ENCODE data around the gene HECTD1.
"Not testable (repeated sequence)": the region's sequence is repeated elsewhere in the genome, so short reads cannot be mapped to it uniquely, and the experiment has no call there.

Gene HECTD1

DNA sequence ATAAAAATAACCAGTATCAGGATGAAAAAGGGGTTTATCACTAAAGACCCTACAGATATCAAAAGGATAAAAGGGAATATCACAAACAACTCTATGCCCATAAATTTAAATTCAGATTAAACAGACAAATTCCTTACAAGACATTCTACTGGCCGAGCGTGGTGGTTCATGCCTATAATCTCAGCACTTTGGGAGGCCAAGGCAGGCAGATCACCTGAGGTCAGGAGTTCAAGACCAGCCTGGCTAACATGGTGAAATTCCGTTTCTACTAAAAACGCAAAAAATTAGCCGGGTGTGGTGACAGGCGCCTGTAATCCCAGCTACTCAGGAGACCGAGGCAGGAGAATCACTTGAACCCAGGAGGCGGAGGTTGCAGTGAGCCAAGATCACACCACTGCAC is 15.0 kb downstream of the HECTD1 start:
- DNase-seq = not testable (repeated sequence)

- no peak for DNase-seq
These were observed 16.8 kb downstream of the HECTD1 start for GRCh38 chr14:31190717-31191263.

DNA sequence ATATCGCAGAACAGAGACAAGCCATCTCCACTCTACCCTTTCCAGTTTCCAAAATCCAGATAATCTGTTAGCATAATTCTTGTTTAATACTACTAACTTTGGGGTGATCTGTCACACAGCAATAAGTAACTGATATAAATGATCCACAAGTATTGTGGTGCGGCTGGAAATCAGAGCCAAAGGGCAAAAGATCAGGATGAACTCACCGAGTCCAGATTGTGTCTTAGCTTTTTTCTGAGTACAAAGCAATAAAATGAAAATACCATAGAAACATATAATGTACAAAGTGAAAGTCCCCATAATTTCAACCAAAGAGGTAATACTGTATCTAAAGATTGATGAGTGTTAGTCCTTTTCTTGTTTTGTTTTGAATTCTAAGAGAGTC is 17.4 kb downstream of the HECTD1 start:
- no peak for DNase-seq

GRCh38 chr14:31189346-31190218 is 18.0 kb downstream of the HECTD1 start:
- DNase-seq = no peak

- DNase-seq = no peak
These were observed 18.8 kb downstream of the HECTD1 start for GRCh38 chr14:31188744-31189143.

- DNase-seq = not testable (repeated sequence)
These were observed 25.6 kb downstream of the HECTD1 start for GRCh38 chr14:31182016-31182415.

DNA sequence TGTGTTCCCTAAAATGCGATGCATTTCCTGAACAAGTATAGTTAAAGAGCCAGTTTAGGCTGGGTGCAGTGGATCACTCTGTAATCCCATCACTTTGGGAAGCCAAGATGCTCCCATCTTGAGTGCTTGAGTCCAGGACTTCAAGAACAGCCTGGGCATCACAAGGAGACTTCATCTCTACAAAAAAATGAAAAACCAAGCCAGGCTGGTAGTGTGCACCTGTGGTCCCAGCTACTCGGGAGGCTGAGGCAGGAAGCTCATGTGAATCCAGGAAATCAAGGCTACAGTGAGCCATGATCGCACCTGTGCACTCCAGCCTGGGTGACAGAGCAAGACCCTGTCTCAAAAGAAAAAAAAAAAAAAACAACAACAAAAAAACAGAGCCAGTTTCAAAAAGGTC is 26.3 kb downstream of the HECTD1 start:
- DNase-seq = no peak

- no peak for DNase-seq
These were observed 27.1 kb downstream of the HECTD1 start for GRCh38 chr14:31180299-31181051.

DNA sequence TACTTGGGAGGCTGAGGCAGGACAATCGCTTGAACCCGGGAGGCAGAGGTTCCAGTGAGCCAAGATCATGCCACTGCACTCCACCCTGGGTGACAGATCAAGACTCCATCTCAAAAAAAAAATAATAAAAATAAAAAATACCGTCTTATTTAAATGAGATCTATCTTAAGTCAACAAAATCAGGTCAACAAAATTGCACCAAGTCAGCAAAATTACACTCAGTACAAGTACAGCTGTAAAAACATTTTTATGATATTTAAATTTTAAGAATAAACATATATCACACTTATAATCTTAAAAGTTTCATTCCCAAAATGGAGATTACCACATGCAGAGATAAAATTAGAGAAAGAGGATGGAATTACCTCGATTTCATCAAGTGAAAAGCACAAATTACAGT is 33.2 kb downstream of the HECTD1 start:
- no peak for DNase-seq

- no peak for DNase-seq
These were observed 34.3 kb downstream of the HECTD1 start for GRCh38 chr14:31173120-31173837.

DNA sequence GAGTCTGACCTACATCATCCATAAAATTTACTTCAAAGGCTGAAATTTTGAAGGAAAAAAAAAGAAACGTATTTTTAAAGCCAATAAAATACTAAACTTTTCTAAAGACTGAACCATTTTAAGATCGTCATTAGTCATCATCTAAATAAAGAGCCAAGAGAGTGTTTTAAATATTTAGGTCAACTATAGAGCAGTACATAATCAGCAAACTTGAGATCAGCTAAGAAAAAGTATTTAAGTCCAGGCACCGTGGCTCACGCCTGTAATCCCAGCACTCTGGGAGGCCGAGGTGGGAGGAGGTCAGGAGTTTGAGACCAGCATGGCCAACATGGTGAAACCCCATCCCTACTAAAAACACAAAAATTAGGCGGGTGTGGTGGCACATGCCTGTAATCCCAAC is 35.5 kb downstream of the HECTD1 start:
- DNase-seq = no peak

GRCh38 chr14:31170411-31170810 is 37.2 kb downstream of the HECTD1 start:
- no peak for DNase-seq

GRCh38 chr14:31169877-31170276 is 37.7 kb downstream of the HECTD1 start:
- DNase-seq = no peak

DNA sequence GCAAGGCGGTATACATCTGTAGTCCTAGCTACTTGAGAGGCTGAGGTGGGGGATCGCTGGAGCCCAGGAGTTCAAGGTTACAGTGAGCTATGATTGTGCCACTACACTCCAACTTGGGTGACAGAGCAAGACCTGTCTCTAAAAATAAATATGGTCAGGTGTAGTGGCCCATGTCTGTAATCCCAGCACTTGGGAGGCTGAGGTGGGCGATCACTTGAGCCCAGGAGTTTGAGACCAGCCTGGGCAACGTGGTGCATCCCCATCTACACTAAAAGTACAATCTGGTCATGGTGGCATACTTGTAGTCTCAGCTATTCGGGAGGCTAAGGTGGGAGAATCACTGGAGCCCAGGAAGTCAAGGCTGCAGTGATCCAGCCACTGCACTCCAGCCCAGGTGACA is 40.6 kb downstream of the HECTD1 start:
- DNase-seq = no peak

- no peak for DNase-seq
These were observed 41.4 kb downstream of the HECTD1 start for GRCh38 chr14:31166271-31166561.

- no peak for DNase-seq
These were observed 43.5 kb downstream of the HECTD1 start for GRCh38 chr14:31164115-31164514.

GRCh38 chr14:31162910-31163649 is 44.5 kb downstream of the HECTD1 start:
- no peak for DNase-seq

- DNase-seq = no peak
These were observed 46.3 kb downstream of the HECTD1 start for GRCh38 chr14:31161274-31161673.

DNA sequence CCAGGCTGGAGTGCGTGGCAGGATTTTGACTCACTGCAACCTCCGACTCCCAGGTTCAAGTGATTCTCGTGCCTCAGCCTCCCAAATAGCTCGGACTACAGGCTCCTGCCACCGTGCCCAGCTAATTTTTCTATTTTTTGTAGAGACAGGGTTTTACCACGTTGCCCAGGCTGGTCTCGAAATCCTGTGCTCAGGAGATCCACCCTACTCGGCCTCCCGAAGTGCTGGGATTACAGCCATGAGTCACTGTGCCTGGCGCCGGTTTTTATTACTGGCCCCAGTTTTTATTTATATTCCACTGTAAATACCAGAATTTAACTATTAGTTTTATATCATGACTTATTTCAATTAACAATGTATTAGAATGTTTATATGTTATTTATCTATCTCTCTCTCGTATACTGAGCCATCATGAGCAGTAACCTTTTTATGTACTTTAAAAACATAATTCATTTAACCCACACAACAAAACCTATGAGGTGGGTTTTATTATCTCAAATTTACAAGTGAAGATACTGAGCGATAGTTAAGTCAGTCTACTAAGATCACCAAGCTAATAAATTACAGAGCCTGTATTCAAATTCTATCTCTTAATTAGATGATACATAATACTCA is 47.8 kb downstream of the HECTD1 start:
- no peak for DNase-seq

GRCh38 chr14:31154956-31155355 is 52.6 kb downstream of the HECTD1 start:
- DNase-seq = no peak

- no peak for DNase-seq
These were observed 65.0 kb downstream of the HECTD1 start for GRCh38 chr14:31142455-31143087.
